ENCODE measurements around the gene CHP1.
"Not testable (repeated sequence)": the region's sequence is repeated elsewhere in the genome, so short reads cannot be mapped to it uniquely, and the experiment has no call there.

The CHP1 gene

GRCh38 chr15:41301587-41301986 lies 70.5 kb downstream of the CHP1 start:
- no peak for DNase-seq

GRCh38 chr15:41304149-41304770 lies 73.2 kb downstream of the CHP1 start:
- DNase-seq: no peak

GRCh38 chr15:41307679-41308078 lies 76.6 kb downstream of the CHP1 start:
- DNase-seq: no peak

- peak; percentile 19 for DNase-seq
These were observed 78.3 kb downstream of the CHP1 start for GRCh38 chr15:41309226-41309905.

GRCh38 chr15:41320805-41321330 lies 89.8 kb downstream of the CHP1 start:
- DNase-seq: not testable (repeated sequence)

GRCh38 chr15:41323611-41324010 lies 92.5 kb downstream of the CHP1 start:
- peak; percentile 19 for DNase-seq

- no peak for DNase-seq
These were observed 100.2 kb downstream of the CHP1 start for GRCh38 chr15:41331281-41331680.
